ENCODE results near the gene TSPAN5. TPM values are rescaled to one million over a fixed set of nuclear protein-coding genes. Genes with fewer than 3 reads are reported as not detected.

Gene TSPAN5
- polyA plus RNA-seq, 1 donor from 2014 or later = 18.8 TPM

GRCh38 chr4:98491899-98492559 lies 166.4 kb downstream of the TSPAN5 start:
- no peaks in the 10 kb centered on the region for H3K9me2 ChIP-seq (ENCODE audit: insufficient read depth, low read length)
- no peaks in the 10 kb centered on the region for H3K79me2 ChIP-seq (replicated peaks; ENCODE audit: insufficient read depth, low read length)
- no peak for TF ChIP-seq REST (IDR thresholded peaks at IDR 0.05; ENCODE audit: borderline replicate concordance)
- TF ChIP-seq EZH2 (IDR thresholded peaks at IDR 0.05; ENCODE audit: borderline replicate concordance, insufficient read depth, low read length, poor library complexity, severe bottlenecking) = no peak
- no peak for TF ChIP-seq CTCF (IDR thresholded peaks at IDR 0.05; ENCODE audit: poor library complexity, severe bottlenecking)
- TF ChIP-seq MXI1 (conservative IDR thresholded peaks at IDR 0.05; ENCODE audit: poor library complexity, severe bottlenecking) = no peak
- no peak for TF ChIP-seq EP300 (conservative IDR thresholded peaks at IDR 0.05; ENCODE audit: poor library complexity, severe bottlenecking)
- no peak for TF ChIP-seq POLR2AphosphoS5 (IDR thresholded peaks at IDR 0.05)
- no peak for TF ChIP-seq SMC3 (conservative IDR thresholded peaks at IDR 0.05; ENCODE audit: poor library complexity)
- no peak for TF ChIP-seq RAD21 (conservative IDR thresholded peaks at IDR 0.05)
- no peak for TF ChIP-seq TAF1 (IDR thresholded peaks at IDR 0.05; ENCODE audit: low read depth)
- no peaks in the 10 kb centered on the region for H3K9me3 ChIP-seq (ENCODE audit: low read length)
- no peak overlapping the region for H3K9ac ChIP-seq (ENCODE audit: low read length)
- no peaks in the 10 kb centered on the region for H3F3A ChIP-seq (ENCODE audit: insufficient read depth, low read length, poor library complexity, severe bottlenecking)
- H3K27me3 ChIP-seq (ENCODE audit: insufficient read depth, low read depth, low read length) = no peaks in the 10 kb centered on the region
- H3K4me3 ChIP-seq (ENCODE audit: low read length) = no peak overlapping the region
- no peaks in the 10 kb centered on the region for H3K36me3 ChIP-seq (ENCODE audit: insufficient read depth, low read length)
- no peak overlapping the region for H2AFZ ChIP-seq (ENCODE audit: low read depth, low read length)
- no peaks in the 10 kb centered on the region for H4K20me1 ChIP-seq (ENCODE audit: insufficient read depth)
- H3K27ac ChIP-seq (ENCODE audit: low read length) = no peak overlapping the region
- no peak overlapping the region for H3K4me2 ChIP-seq (ENCODE audit: low read length)

- Histone ChIP-seq H4K20me1 (ENCODE audit: insufficient read depth) (no peaks in the 10 kb centered on the region), H2AFZ (ENCODE audit: low read depth, low read length) (no peak overlapping the region), H3K9me3 (ENCODE audit: low read length) (no peaks in the 10 kb centered on the region), H3K27ac (ENCODE audit: low read length) (no peak overlapping the region), H3K9ac (ENCODE audit: low read length) (no peak overlapping the region), H3K36me3 (ENCODE audit: insufficient read depth, low read length) (no peaks in the 10 kb centered on the region), H3K9me2 (ENCODE audit: insufficient read depth, low read length) (no peaks in the 10 kb centered on the region), H3F3A (ENCODE audit: insufficient read depth, low read length, poor library complexity, severe bottlenecking) (no peaks in the 10 kb centered on the region), H3K4me2 (ENCODE audit: low read length) (no peak overlapping the region), H3K27me3 (ENCODE audit: insufficient read depth, low read depth, low read length) (no peaks in the 10 kb centered on the region), H3K79me2 (replicated peaks; ENCODE audit: insufficient read depth, low read length) (no peaks in the 10 kb centered on the region), H3K4me3 (ENCODE audit: low read length) (no peak overlapping the region)
- TF ChIP-seq MXI1 (conservative IDR thresholded peaks at IDR 0.05; ENCODE audit: poor library complexity, severe bottlenecking) (no peak), RAD21 (conservative IDR thresholded peaks at IDR 0.05) (no peak), EP300 (conservative IDR thresholded peaks at IDR 0.05; ENCODE audit: poor library complexity, severe bottlenecking) (no peak), CTCF (IDR thresholded peaks at IDR 0.05; ENCODE audit: poor library complexity, severe bottlenecking) (no peak), TAF1 (IDR thresholded peaks at IDR 0.05; ENCODE audit: low read depth) (no peak), POLR2AphosphoS5 (IDR thresholded peaks at IDR 0.05) (no peak), SMC3 (conservative IDR thresholded peaks at IDR 0.05; ENCODE audit: poor library complexity) (no peak), EZH2 (IDR thresholded peaks at IDR 0.05; ENCODE audit: borderline replicate concordance, insufficient read depth, low read length, poor library complexity, severe bottlenecking) (no peak), REST (IDR thresholded peaks at IDR 0.05; ENCODE audit: borderline replicate concordance) (no peak)
These were observed 168.2 kb downstream of the TSPAN5 start for GRCh38 chr4:98490251-98490650.

Measured in neural cell (in vitro differentiated cells).